ENCODE results near the gene EIF2S3.

EIF2S3 gene

GRCh38 chrX:24085101-24085500 lies 30.3 kb downstream of the EIF2S3 start:
- TF ChIP-seq CTCF (IDR thresholded peaks at IDR 0.05; ENCODE audit: low read depth, low read length) = no peak

GRCh38 chrX:24090300-24091200 lies 35.8 kb downstream of the EIF2S3 start:
- no peak for DNase-seq (ENCODE audit: extremely low read depth, low read depth)
- no peak for TF ChIP-seq CTCF (IDR thresholded peaks at IDR 0.05; ENCODE audit: low read depth, low read length)

More at GRCh38 chrX:24085101-24085500, 30.3 kb downstream of the EIF2S3 start:
- no peak for DNase-seq (ENCODE audit: extremely low read depth, low read depth)

GRCh38 chrX:24093746-24094145 lies 39.0 kb downstream of the EIF2S3 start:
- DNase-seq (ENCODE audit: extremely low read depth, low read depth) = no peak
- no peak for TF ChIP-seq CTCF (IDR thresholded peaks at IDR 0.05; ENCODE audit: low read depth, low read length)

GRCh38 chrX:24097741-24098260 lies 43.0 kb downstream of the EIF2S3 start:
- no peak for TF ChIP-seq CTCF (IDR thresholded peaks at IDR 0.05; ENCODE audit: low read depth, low read length)
- peak; percentile 79 for DNase-seq (ENCODE audit: extremely low read depth, low read depth)

- DNase-seq (ENCODE audit: extremely low read depth, low read depth) = no peak
- no peak for TF ChIP-seq CTCF (IDR thresholded peaks at IDR 0.05; ENCODE audit: low read depth, low read length)
Observed at GRCh38 chrX:24098932-24099331, 44.2 kb downstream of the EIF2S3 start.

GRCh38 chrX:24099394-24099793 lies 44.6 kb downstream of the EIF2S3 start:
- DNase-seq (ENCODE audit: extremely low read depth, low read depth) = no peak
- TF ChIP-seq CTCF (IDR thresholded peaks at IDR 0.05; ENCODE audit: low read depth, low read length) = no peak

GRCh38 chrX:24100713-24101112 lies 46.0 kb downstream of the EIF2S3 start:
- TF ChIP-seq CTCF (IDR thresholded peaks at IDR 0.05; ENCODE audit: low read depth, low read length) = no peak
- DNase-seq (ENCODE audit: extremely low read depth, low read depth) = no peak

All from AG09319 (cell line).